HEK293 (cell line): ENCODE results near the gene LAT.

Experiments used
- BCL6B ChIP-seq: fragments of 450-650 bp; formaldehyde crosslinking; IDR thresholded peaks from 2 replicates; pipeline ENCODE4 v1.5.1; 2017; ENCODE audit warnings: missing biosample characterization, missing genetic modification characterization
- MZF1 ChIP-seq: fragments of 450-650 bp; formaldehyde crosslinking; IDR thresholded peaks from 2 replicates; pipeline ENCODE4 v1.5.1; 2017; ENCODE audit warnings: missing biosample characterization, missing genetic modification characterization, borderline replicate concordance
- ZBTB1 ChIP-seq: fragments of 450-650 bp; formaldehyde crosslinking; IDR thresholded peaks from 2 replicates; pipeline ENCODE4 v1.5.1; 2016; ENCODE audit warnings: missing biosample characterization, missing genetic modification characterization
- ZBTB7A ChIP-seq: fragments of 450-650 bp; formaldehyde crosslinking; IDR thresholded peaks from 2 replicates; pipeline ENCODE4 v1.5.1; 2016; ENCODE audit warnings: low read depth, missing biosample characterization, missing genetic modification characterization
- ZFP3 ChIP-seq: fragments of 450-650 bp; formaldehyde crosslinking; IDR thresholded peaks from 2 replicates; pipeline ENCODE4 v1.5.1; 2016; ENCODE audit warnings: low read depth, missing biosample characterization, missing genetic modification characterization
- ZNF221 ChIP-seq: fragments of 450-650 bp; formaldehyde crosslinking; IDR thresholded peaks from 2 replicates; pipeline ENCODE4 v1.5.1; 2017; ENCODE audit warnings: missing biosample characterization, missing genetic modification characterization, borderline replicate concordance
- ZNF248 ChIP-seq: fragments of 450-650 bp; formaldehyde crosslinking; IDR thresholded peaks from 2 replicates; pipeline ENCODE4 v1.5.1; 2017; ENCODE audit warnings: missing biosample characterization, missing genetic modification characterization
- ZNF324 ChIP-seq: fragments of 450-650 bp; formaldehyde crosslinking; IDR thresholded peaks from 2 replicates; pipeline ENCODE4 v1.5.1; 2016; ENCODE audit warnings: missing biosample characterization, missing genetic modification characterization
- ZNF335 ChIP-seq: fragments of 450-650 bp; formaldehyde crosslinking; conservative IDR thresholded peaks from 2 replicates; pipeline ENCODE4 v1.5.1; 2016; ENCODE audit warnings: missing biosample characterization, missing genetic modification characterization
- ZNF610 ChIP-seq: fragments of 450-650 bp; formaldehyde crosslinking; IDR thresholded peaks from 2 replicates; pipeline ENCODE4 v1.5.1; 2016; ENCODE audit warnings: missing biosample characterization, missing genetic modification characterization, borderline replicate concordance
- ZSCAN23 ChIP-seq: fragments of 450-650 bp; formaldehyde crosslinking; IDR thresholded peaks from 2 replicates; pipeline ENCODE4 v1.5.1; 2016; ENCODE audit warnings: missing biosample characterization, missing genetic modification characterization
- ZSCAN4 ChIP-seq: fragments of 450-650 bp; formaldehyde crosslinking; IDR thresholded peaks from 2 replicates; pipeline ENCODE4 v1.5.1; 2017; ENCODE audit warnings: missing biosample characterization, missing genetic modification characterization
- TF ChIP-seq, protein P1 (sequence below): fragments of 450-650 bp; formaldehyde crosslinking; IDR thresholded peaks from 2 replicates; pipeline ENCODE4 v1.5.1; 2016; ENCODE audit warnings: missing biosample characterization, missing genetic modification characterization
- TF ChIP-seq, protein P2 (sequence below): fragments of 450-650 bp; formaldehyde crosslinking; IDR thresholded peaks from 2 replicates; pipeline ENCODE4 v1.5.1; 2016; ENCODE audit warnings: missing biosample characterization, missing genetic modification characterization, borderline replicate concordance

- TF ChIP-seq, protein P1, sequence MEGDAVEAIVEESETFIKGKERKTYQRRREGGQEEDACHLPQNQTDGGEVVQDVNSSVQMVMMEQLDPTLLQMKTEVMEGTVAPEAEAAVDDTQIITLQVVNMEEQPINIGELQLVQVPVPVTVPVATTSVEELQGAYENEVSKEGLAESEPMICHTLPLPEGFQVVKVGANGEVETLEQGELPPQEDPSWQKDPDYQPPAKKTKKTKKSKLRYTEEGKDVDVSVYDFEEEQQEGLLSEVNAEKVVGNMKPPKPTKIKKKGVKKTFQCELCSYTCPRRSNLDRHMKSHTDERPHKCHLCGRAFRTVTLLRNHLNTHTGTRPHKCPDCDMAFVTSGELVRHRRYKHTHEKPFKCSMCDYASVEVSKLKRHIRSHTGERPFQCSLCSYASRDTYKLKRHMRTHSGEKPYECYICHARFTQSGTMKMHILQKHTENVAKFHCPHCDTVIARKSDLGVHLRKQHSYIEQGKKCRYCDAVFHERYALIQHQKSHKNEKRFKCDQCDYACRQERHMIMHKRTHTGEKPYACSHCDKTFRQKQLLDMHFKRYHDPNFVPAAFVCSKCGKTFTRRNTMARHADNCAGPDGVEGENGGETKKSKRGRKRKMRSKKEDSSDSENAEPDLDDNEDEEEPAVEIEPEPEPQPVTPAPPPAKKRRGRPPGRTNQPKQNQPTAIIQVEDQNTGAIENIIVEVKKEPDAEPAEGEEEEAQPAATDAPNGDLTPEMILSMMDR (tag by site-specific recombination), result no peak
- no peak for TF ChIP-seq ZNF610 (tag by site-specific recombination)
- TF ChIP-seq ZBTB7A (tag by site-specific recombination), result no peak
- TF ChIP-seq ZNF248 (tag by site-specific recombination), result no peak
- TF ChIP-seq ZSCAN4, result no peak
- no peak for TF ChIP-seq ZBTB1 (tag by site-specific recombination)
- TF ChIP-seq ZNF221 (tag by site-specific recombination), result no peak
- no peak for TF ChIP-seq BCL6B (tag by site-specific recombination)
- TF ChIP-seq, protein P2, sequence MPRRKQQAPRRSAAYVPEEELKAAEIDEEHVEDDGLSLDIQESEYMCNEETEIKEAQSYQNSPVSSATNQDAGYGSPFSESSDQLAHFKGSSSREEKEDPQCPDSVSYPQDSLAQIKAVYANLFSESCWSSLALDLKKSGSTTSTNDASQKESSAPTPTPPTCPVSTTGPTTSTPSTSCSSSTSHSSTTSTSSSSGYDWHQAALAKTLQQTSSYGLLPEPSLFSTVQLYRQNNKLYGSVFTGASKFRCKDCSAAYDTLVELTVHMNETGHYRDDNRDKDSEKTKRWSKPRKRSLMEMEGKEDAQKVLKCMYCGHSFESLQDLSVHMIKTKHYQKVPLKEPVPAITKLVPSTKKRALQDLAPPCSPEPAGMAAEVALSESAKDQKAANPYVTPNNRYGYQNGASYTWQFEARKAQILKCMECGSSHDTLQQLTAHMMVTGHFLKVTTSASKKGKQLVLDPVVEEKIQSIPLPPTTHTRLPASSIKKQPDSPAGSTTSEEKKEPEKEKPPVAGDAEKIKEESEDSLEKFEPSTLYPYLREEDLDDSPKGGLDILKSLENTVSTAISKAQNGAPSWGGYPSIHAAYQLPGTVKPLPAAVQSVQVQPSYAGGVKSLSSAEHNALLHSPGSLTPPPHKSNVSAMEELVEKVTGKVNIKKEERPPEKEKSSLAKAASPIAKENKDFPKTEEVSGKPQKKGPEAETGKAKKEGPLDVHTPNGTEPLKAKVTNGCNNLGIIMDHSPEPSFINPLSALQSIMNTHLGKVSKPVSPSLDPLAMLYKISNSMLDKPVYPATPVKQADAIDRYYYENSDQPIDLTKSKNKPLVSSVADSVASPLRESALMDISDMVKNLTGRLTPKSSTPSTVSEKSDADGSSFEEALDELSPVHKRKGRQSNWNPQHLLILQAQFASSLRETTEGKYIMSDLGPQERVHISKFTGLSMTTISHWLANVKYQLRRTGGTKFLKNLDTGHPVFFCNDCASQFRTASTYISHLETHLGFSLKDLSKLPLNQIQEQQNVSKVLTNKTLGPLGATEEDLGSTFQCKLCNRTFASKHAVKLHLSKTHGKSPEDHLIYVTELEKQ (tag by site-specific recombination), result no peak
- no peak for TF ChIP-seq ZSCAN23 (tag by site-specific recombination)
- no peak for TF ChIP-seq ZNF324 (tag by site-specific recombination)
- no peak for TF ChIP-seq MZF1 (tag by site-specific recombination)
- TF ChIP-seq ZNF335 (tag by site-specific recombination), result no peak
- TF ChIP-seq ZFP3, result no peak
Observed at GRCh38 chr16:28964496-28964895, 20.4 kb upstream of the LAT start.
